ENCODE measurements around the gene ANKRD27.
A peak's percentile ranks its signal among the peaks of the same experiment; 100 is the strongest.

The ANKRD27 gene

GRCh38 chr19:32651729-32652140 lies 23.2 kb downstream of the ANKRD27 start:
- no peak for DNase-seq

GRCh38 chr19:32650671-32651070 lies 24.3 kb downstream of the ANKRD27 start:
- DNase-seq: no peak

DNA sequence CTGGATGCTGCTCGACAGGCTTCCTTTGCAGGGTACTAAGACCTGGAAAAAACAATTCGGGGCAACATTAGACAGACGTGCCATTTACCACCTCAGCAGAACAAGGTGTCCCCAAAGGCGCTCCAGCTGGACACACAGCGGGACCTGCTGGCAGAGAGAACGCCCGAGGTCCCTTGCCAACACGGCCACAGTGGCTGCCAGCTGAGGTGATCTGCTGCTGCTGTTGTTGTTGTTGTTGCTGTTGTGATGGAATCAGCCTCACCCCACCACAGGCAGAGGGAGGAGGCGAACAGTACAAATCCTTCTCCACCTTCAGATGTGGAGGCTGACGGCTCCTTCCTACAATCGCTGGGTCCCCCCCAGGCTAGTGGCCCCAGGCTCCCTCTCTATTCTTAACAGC lies 25.2 kb downstream of the ANKRD27 start:
- no peak for DNase-seq

- no peak for DNase-seq
Observed at GRCh38 chr19:32647361-32647760, 27.6 kb downstream of the ANKRD27 start.

GRCh38 chr19:32646556-32646955 lies 28.4 kb downstream of the ANKRD27 start:
- no peak for DNase-seq

GRCh38 chr19:32642771-32643170 lies 32.2 kb downstream of the ANKRD27 start:
- peak; percentile 74 for DNase-seq

- DNase-seq: no peak
Observed at GRCh38 chr19:32638625-32639024, 36.4 kb downstream of the ANKRD27 start.

GRCh38 chr19:32637480-32637879 lies 37.5 kb downstream of the ANKRD27 start:
- DNase-seq: no peak

GRCh38 chr19:32631381-32631780 lies 43.6 kb downstream of the ANKRD27 start:
- DNase-seq: no peak

DNA sequence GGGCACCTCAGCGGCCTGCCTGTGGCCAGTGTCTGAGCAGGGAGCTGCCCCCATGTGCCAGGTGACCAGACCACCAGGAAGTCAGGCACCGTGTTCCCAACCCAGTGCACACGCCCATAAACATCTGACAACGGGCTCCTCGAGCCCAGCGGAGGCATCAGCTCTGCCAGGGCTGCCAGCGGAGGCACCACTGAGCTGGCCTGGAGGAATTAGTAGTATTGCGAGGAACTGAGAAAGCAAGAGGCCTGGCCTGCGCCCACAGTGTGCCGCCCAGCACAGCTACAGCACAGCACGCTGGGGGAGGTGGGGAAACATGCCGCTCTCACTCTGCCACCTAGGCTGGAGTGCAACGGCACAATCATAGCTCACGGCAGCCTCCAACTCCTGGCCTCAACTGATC lies 44.6 kb downstream of the ANKRD27 start:
- DNase-seq: no peak

DNA sequence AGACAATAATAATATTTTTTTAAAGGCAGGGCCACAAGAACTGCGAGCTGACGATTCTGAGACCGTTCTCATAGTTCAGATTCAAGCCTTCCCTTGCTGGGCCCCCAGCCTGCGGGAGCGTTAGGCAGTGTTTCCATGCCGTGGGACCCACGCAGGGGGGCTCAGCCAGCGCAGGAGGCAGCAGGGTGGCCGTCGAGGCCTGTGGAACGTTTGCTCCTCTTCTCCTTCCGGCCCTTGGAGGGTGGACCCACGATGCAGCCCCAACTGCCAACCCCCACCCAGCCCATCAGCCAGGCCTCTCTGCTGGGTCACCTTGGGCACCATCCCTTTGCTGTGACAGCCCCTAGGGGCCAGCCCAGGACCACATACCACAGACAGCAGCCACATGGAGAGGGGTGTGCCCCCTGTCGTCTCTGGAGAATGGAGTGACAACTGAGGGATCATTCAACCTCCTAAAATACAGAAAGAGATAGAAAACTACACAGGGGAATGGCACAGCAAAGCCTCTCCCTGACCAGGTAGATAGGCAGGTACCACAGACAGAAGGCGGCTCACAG lies 47.2 kb downstream of the ANKRD27 start:
- no peak for DNase-seq

GRCh38 chr19:32626969-32627368 lies 48.0 kb downstream of the ANKRD27 start:
- no peak for DNase-seq

GRCh38 chr19:32624410-32624809 lies 50.6 kb downstream of the ANKRD27 start:
- DNase-seq: no peak

- no peak for DNase-seq
Observed at GRCh38 chr19:32622002-32622401, 53.0 kb downstream of the ANKRD27 start.

GRCh38 chr19:32619051-32619685 lies 55.8 kb downstream of the ANKRD27 start:
- no peak for DNase-seq

- no peak for DNase-seq
Observed at GRCh38 chr19:32615569-32615968, 59.4 kb downstream of the ANKRD27 start.

DNA sequence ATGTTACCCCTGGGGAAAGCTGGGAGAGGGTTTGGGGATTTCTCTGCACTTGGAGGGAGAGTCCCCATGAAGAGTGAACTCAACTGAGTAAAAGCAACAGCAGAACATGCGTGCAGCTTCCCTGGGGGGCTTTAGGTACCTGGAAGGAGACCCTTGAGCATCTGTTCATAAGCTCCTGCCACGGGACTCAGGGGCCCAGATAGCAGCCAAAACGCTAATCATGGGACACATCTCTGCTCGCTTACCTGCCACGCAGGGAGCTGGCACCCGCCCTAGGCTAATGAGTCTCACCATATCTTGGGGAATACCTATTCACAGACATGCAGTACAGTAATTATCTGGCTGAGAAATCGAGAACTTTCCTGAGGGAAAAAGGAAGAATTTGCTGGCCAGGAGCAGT lies 60.1 kb downstream of the ANKRD27 start:
- no peak for DNase-seq

DNA sequence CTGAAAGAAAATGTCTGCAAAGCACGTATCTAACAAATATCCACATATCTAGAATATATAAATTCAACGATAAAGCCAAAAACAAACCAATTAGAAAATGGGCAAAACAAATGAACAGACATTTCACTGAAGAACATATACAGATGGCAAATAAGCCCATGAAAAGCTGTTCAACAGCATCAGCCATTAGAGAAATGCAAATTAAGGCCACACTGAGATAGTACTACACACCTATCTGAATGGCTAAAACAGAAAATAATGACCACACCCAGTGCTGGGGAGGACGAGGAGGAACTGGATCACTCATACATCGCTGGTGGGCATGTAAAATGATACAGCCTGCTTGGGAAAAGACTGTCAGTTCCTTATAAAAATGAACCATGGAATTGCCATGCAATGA lies 62.0 kb downstream of the ANKRD27 start:
- no peak for DNase-seq

DNA sequence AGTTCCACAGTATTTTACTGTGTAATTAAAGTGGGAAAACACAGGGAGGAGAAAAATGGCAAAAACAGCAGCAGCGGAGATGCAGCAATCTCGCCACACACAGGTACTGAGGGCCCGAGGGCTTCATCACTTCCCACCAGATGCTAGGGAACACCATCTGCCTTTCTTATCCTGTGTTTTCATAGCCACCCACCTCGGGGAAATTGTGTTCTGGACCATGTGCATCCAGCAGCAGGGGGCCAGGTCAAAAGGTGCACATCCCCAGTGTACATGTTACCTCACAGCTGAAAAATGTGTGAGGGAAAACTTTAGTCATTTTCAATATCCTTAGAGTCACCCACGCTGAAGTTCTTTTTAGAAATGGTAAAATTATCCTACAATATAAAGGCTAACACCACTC lies 63.8 kb downstream of the ANKRD27 start:
- DNase-seq: no peak

GRCh38 chr19:32607479-32607878 lies 67.5 kb downstream of the ANKRD27 start:
- DNase-seq: no peak

- DNase-seq: no peak
Observed at GRCh38 chr19:32606289-32606688, 68.7 kb downstream of the ANKRD27 start.

DNA sequence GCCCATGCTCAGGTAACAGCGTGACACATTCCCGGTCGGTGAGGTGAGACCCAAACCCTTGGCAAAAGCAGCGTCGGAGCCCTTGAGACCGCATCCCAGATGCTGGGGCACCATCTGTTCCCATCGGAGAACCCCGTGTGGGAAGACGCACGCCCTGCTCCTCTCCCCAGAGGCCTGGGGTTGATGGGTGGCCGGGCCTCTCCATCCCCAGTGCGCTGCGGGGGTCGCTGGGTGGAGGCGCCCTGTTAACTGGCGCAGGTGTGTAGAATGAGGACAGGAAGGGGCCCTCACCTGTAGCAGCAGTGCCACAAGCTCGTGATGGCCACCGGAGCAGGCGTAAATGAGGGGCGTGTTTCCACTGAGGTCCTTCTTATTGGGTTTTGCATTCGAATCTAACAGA lies 69.4 kb downstream of the ANKRD27 start:
- DNase-seq: no peak

GRCh38 chr19:32603961-32604360 lies 71.0 kb downstream of the ANKRD27 start:
- DNase-seq: no peak

DNA sequence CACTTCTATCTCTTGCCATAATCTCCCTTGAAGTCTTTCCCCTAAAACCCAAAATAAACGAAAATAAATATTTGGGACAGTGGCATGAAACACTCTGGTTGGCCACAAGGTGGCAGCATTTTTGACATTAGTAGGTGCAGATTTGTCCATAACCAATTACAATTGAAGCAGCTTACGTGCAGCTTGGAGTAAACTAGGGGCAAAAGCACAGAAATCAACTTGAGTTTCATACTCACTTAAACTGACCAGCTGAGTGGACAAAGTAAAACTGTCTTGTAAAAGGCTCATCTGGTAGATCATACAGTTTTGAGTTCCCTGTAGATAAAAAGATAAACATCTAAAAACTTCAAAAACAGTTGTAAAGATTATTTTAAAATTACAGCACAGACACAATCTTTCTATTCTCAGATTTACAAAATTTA lies 75.2 kb downstream of the ANKRD27 start:
- peak; percentile 32 for DNase-seq

- no peak for DNase-seq
Observed at GRCh38 chr19:32599258-32599657, 75.7 kb downstream of the ANKRD27 start.
